OCI-LY7 (cell line): ENCODE measurements around the gene CCDC169.

ENCODE experiments used
- EZH2phosphoT487 ChIP-seq: fragments of 200-600 bp; sonication (generic); IDR thresholded peaks from 2 replicates; pipeline ENCODE4 v1.6.1; 2018; ENCODE audit warnings: low read depth, borderline replicate concordance, mild to moderate bottlenecking, mixed run types, antibody characterized with exemption, low read length, moderate library complexity, mixed read lengths
- TF ChIP-seq, protein P1 (sequence below): fragments of 200-600 bp; sonication (generic); conservative IDR thresholded peaks from 2 replicates; pipeline ENCODE4 v1.5.1; 2014; ENCODE audit warnings: mild to moderate bottlenecking, antibody characterized with exemption, low read length, moderate library complexity, mixed read lengths

DNA sequence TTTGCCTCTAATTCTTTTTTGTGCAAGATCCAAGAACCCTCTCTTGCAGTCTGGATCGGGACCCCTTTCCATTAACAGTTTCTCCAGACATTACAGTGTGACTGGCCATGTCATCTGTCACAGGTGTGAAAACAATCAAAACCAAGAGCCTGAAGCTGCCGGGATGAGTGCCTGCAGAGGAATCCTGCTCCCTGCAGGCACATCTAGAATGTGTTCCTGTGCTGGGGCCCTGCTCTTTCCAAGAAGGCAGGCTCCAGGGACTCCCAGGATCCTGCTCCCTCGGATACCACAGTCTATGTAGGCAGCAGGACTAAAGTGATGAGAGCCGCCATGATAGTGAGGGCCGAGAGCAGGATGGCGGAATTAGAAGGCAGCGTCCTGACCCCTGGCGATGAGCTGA, 38.8 kb downstream of the CCDC169 start:
- TF ChIP-seq, protein P1, sequence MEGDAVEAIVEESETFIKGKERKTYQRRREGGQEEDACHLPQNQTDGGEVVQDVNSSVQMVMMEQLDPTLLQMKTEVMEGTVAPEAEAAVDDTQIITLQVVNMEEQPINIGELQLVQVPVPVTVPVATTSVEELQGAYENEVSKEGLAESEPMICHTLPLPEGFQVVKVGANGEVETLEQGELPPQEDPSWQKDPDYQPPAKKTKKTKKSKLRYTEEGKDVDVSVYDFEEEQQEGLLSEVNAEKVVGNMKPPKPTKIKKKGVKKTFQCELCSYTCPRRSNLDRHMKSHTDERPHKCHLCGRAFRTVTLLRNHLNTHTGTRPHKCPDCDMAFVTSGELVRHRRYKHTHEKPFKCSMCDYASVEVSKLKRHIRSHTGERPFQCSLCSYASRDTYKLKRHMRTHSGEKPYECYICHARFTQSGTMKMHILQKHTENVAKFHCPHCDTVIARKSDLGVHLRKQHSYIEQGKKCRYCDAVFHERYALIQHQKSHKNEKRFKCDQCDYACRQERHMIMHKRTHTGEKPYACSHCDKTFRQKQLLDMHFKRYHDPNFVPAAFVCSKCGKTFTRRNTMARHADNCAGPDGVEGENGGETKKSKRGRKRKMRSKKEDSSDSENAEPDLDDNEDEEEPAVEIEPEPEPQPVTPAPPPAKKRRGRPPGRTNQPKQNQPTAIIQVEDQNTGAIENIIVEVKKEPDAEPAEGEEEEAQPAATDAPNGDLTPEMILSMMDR: no peak
- no peak for TF ChIP-seq EZH2phosphoT487
